Measurements from ENCODE around the gene CENPK.

GRCh38 chr5:65556718-65557117 lies 6.2 kb downstream of the CENPK start:
- TF ChIP-seq SUZ12 (IDR thresholded peaks at IDR 0.05; ENCODE audit: extremely low read depth, insufficient read depth, insufficient read length), result no peak
- TF ChIP-seq YY1 (IDR thresholded peaks at IDR 0.05; ENCODE audit: insufficient read depth, insufficient read length), result no peak
- TF ChIP-seq ZNF274 (IDR thresholded peaks at IDR 0.05; ENCODE audit: low read depth, low read length), result no peak

All from NT2/D1 (cell line).